Measurements from ENCODE around the gene RFX3.

RFX3 gene

DNA sequence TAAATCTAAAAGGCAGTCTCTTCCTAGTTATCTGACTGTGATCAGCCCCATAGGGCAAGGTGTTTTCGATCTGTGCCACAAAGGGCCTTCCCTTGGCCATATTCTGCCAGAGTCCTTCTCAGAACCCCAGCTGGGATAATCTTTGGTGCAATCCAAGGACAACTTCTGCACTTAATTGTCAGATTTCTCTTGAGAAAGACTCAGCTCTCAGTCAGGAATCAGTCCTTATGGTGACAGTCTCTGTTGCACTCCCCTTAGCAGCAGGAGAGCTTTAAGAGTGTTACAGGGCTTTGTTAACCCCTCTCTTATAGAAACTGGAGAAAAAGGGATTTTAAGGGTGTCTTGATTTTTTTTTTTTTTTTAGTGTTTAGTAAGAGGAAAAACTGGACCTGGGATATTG is 15.4 kb upstream of the RFX3 start:
- no peak for TF ChIP-seq CTCF (IDR thresholded peaks at IDR 0.05; ENCODE audit: low read depth, low read length, missing control alignments)
- no peak overlapping the region for H3K4me3 ChIP-seq (ENCODE audit: low read depth, low read length)
- no peak for DNase-seq (ENCODE audit: low read depth)

DNA sequence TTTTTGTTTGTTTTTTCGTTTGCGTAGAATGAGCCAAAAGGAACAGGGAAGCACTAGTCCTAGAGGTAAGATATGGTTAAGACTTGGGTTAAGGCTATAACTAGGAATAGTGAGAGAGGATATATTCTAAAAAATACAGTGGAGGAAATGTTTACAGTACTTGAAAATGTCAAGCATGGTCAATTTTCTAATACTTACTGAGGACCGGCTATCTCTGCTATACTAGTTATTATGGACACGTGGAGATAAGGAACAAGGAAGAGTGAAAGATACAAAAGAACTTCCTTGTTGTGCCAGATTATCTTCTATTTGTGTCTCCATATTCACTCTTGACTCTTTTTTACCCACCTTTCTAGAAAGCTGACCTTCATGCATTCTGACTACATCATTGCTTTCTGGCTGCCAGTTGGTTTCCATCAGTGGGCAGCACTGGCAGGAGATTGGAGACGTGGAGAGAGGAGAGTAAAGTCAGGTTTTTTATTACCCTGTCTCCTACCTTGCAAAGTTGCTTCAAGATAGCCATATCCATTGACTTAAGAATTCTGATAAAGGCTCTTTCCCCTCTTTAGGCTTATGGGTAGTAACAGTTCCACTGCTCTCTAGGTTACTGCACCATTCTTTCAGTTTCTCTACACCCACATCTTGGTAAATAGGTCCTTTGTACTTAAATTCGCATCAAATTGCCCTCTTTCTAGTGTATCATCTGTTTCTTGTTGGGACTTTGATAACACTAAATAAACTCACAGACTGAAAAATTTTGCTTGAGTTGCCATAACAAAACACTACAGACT is 9.0 kb upstream of the RFX3 start:
- DNase-seq (ENCODE audit: low read depth), result no peak
- H3K4me3 ChIP-seq (ENCODE audit: low read depth, low read length), result no peak overlapping the region

DNA sequence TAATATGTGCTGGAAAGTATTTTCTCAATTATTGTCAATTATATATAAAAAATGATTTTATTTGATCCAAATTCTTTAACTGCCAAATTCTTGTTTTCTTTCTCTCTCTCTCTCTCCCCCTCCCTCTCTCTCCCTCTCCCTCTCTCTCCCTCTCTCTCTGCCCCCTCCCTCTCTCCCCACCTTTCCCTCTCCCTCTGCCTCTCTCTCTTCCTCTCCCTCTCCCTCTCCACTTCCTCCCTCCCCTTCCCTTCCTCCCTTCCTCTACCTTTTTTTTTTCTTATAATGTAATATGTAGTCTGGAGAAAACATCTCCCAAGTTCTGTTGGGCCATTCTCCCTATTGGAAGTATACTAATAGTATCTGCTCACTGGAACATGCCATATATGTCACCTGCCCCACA is 6.4 kb upstream of the RFX3 start:
- no peak for TF ChIP-seq CTCF (IDR thresholded peaks at IDR 0.05; ENCODE audit: low read depth, low read length, missing control alignments)
- no peak overlapping the region for H3K4me3 ChIP-seq (ENCODE audit: low read depth, low read length)
- DNase-seq (ENCODE audit: low read depth), result no peak

More for the DNA sequence above, 9.0 kb upstream of the RFX3 start:
- TF ChIP-seq CTCF (IDR thresholded peaks at IDR 0.05; ENCODE audit: low read depth, low read length, missing control alignments), result no peak

GRCh38 chr9:3528451-3528850 is 2.6 kb upstream of the RFX3 start:
- TF ChIP-seq CTCF (IDR thresholded peaks at IDR 0.05; ENCODE audit: low read depth, low read length, missing control alignments), result no peak
- peak; percentile 80 for DNase-seq (ENCODE audit: low read depth)
- H3K4me3 ChIP-seq (ENCODE audit: low read depth, low read length), result peak overlapping the region; percentile 37

DNA sequence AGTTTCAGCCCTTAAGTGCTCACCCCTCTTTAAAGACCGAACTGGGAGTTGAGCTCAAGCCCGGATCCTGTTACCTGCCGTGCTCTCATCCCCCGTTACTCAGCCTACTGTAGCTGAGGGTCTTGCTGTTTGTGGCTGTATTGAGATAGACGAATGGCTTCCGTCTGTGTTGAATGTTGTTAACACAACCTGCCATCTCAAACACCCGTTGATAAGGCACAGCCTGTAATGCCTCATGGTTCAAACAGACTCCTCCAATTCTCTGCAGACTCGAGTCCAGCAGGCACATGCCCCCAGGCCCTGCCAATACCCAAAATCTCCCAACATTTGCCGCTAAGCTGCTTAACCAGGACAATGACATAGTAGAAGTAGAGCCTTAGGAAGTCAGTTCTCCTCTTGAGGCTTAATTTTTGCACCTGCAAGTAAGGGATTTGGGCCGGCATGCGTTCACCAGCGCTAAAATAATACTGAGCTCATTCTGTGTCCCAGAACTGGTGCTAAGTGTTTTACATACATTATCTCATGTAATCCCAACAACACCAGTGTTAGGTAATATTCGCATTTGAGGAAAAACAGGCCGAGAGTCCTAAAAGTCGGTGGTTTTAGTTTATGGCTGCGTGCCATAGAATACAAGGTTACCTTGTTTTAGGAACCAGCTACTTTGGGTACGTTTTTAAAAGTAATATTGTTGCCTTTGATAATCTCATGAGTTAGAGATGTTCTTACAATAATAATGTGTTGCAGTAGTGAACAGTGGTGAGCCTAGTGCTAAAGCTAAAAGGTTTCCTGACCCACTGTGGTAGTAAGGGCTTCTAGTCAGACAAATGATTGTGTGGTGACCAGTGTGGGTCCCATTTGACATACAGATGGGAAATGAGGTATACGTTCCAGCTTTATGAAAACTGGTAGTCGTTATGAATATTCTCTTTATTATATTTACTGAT is 1.5 kb upstream of the RFX3 start:
- DNase-seq (ENCODE audit: low read depth), result no peak
- no peak for TF ChIP-seq CTCF (IDR thresholded peaks at IDR 0.05; ENCODE audit: low read depth, low read length, missing control alignments)
- H3K4me3 ChIP-seq (ENCODE audit: low read depth, low read length), result peak overlapping the region; percentile 96

DNA sequence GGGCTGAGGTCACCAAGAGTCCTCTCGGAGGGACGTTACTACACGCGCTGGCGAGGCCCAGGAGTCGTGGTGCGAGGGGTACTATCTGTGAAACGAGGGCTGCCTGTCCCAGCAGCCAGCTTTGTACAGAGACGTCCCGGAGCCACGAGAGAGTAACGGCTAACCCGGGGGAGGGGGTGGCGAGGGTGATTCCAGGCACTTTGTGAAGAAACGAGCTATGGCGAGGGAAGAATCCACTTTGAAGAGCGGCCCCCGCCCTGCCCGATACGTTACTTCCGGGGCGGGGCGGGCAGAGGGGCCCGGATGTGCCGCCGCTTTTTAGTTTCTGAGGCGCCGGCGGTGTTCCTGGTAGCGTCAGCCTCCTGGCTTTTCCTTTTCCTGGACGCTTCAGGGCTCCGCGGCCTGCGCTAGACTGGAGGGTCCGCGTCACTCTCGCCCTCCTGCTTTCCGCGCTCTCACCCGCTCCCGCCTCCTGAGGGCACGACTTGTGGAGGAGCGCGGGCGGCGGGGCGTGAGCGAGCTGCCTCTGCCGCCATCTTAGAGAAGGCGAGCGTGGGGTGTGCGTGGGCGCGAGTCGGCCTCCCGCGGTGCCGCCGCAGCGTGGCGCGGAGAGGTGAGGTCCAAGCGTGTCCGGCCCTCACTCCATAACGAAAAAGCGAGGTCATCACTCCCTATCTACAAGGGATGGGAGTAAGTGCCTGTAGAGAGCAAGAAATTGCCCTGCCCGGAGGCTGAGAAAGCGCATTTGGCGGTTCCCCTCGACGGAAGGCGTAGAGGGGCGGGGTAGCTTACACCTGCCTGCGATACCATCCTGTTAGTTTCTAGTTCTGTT is 580 bp upstream of the RFX3 start:
- no peak for DNase-seq (ENCODE audit: low read depth)

More for the DNA sequence above, 580 bp upstream of the RFX3 start:
- TF ChIP-seq CTCF (IDR thresholded peaks at IDR 0.05; ENCODE audit: low read depth, low read length, missing control alignments), result no peak
- peak overlapping the region; percentile 96 for H3K4me3 ChIP-seq (ENCODE audit: low read depth, low read length)
